OCI-LY1 (cell line): ENCODE measurements around the gene PRKCA.
A peak's percentile ranks its signal among the peaks of the same experiment; 100 is the strongest.

Experiments used
- H2AFZ ChIP-seq: fragments of 200-600 bp; sonication (generic), shearing (Covaris generic); 2 replicates; pipeline ENCODE4 v1.6.0; 2014; ENCODE audit warnings: antibody characterized with exemption, mild to moderate bottlenecking, low read length
- H3F3A ChIP-seq: fragments of 200-600 bp; sonication (generic), shearing (Covaris generic); 2 replicates; pipeline ENCODE4 v1.6.0; 2014; ENCODE audit warnings: mild to moderate bottlenecking, antibody characterized with exemption, low read length, moderate library complexity; ENCODE audit not compliant: insufficient read depth
- H3K27ac ChIP-seq: fragments of 200-600 bp; sonication (generic); 2 replicates; pipeline ENCODE4 v1.5.1; 2014; ENCODE audit warnings: low read length, mixed run types, mild to moderate bottlenecking, low read depth; ENCODE audit not compliant: poor library complexity, severe bottlenecking
- H3K27me3 ChIP-seq: fragments of 200-600 bp; sonication (generic); 2 replicates; pipeline ENCODE4 v1.6.0; 2014; ENCODE audit warnings: antibody characterized with exemption, mild to moderate bottlenecking, low read length, moderate library complexity; ENCODE audit not compliant: insufficient read depth
- H3K36me3 ChIP-seq: fragments of 200-600 bp; sonication (generic); 2 replicates; pipeline ENCODE4 v1.6.1; 2014; ENCODE audit warnings: mild to moderate bottlenecking, antibody characterized with exemption, low read length, moderate library complexity, mixed read lengths; ENCODE audit not compliant: insufficient read depth
- H3K4me1 ChIP-seq: fragments of 200-600 bp; sonication (generic); 2 replicates; pipeline ENCODE4 v1.5.1; 2014; ENCODE audit warnings: mild to moderate bottlenecking, low read length, moderate library complexity; ENCODE audit not compliant: insufficient read depth, severe bottlenecking
- H3K4me2 ChIP-seq: fragments of 200-600 bp; sonication (generic), shearing (Covaris generic); 2 replicates; pipeline ENCODE4 v1.6.1; 2014; ENCODE audit warnings: low read length
- H3K4me3 ChIP-seq: fragments of 200-600 bp; sonication (generic); 2 replicates; pipeline ENCODE4 v1.5.1; 2014; ENCODE audit warnings: low read length, low read depth, mild to moderate bottlenecking, mixed read lengths; ENCODE audit not compliant: poor library complexity, severe bottlenecking
- H3K79me2 ChIP-seq: fragments of 200-600 bp; shearing (Covaris generic); 2 replicates; pipeline ENCODE4 v1.6.1; 2016; ENCODE audit warnings: mixed run types, low read length, mixed read lengths; ENCODE audit not compliant: insufficient read depth
- H3K9ac ChIP-seq: fragments of 200-600 bp; sonication (generic), shearing (Covaris generic); 2 replicates; pipeline ENCODE4 v1.6.1; 2014; ENCODE audit warnings: mild to moderate bottlenecking, low read length, mixed read lengths
- H3K9me2 ChIP-seq: fragments of 200-600 bp; sonication (generic), shearing (Covaris generic); 2 replicates; pipeline ENCODE4 v1.6.1; 2014; ENCODE audit warnings: low read depth, mild to moderate bottlenecking, low read length, mixed read lengths
- H3K9me3 ChIP-seq: fragments of 200-600 bp; shearing (Covaris generic); 2 replicates; pipeline ENCODE4 v1.6.1; 2014; ENCODE audit warnings: low read length, mixed read lengths
- H4K20me1 ChIP-seq: fragments of 200-600 bp; sonication (generic), shearing (Covaris generic); 2 replicates; pipeline ENCODE4 v1.6.0; 2016; ENCODE audit warnings: mild to moderate bottlenecking, low read length; ENCODE audit not compliant: insufficient read depth
- CTCF ChIP-seq: fragments of 200-600 bp; sonication (generic), shearing (Covaris generic); IDR thresholded peaks from 2 replicates; pipeline ENCODE4 v1.5.1; 2017; ENCODE audit warnings: mild to moderate bottlenecking, antibody characterized with exemption, low read length, moderate library complexity, mixed read lengths
- EZH2 ChIP-seq: fragments of 200-600 bp; sonication (generic), shearing (Covaris generic); IDR thresholded peaks from 2 replicates; pipeline ENCODE4 v1.8.0; 2017; ENCODE audit warnings: borderline replicate concordance, mixed run types, mild to moderate bottlenecking, antibody characterized with exemption, low read length, moderate library complexity, mixed read lengths

PRKCA gene

GRCh38 chr17:66855204-66855603 is 552.8 kb downstream of the PRKCA start:
- Histone ChIP-seq H2AFZ (no peak overlapping the region), H3K4me3 (no peak overlapping the region), H3K9ac (no peak overlapping the region), H3K27ac (no peak overlapping the region), H3K4me2 (no peak overlapping the region), H3K9me2 (no peaks in the 10 kb centered on the region), H3K36me3 (no peaks in the 10 kb centered on the region), H4K20me1 (no peaks in the 10 kb centered on the region), H3F3A (no peaks in the 10 kb centered on the region), H3K27me3 (no peaks in the 10 kb centered on the region; the same call in 1 of the 2 replicates), H3K9me3 (no peaks in the 10 kb centered on the region), H3K4me1 (no peaks in the 10 kb centered on the region), H3K79me2 (no peaks in the 10 kb centered on the region)
- TF ChIP-seq CTCF: peak; percentile 64
- no peak for TF ChIP-seq EZH2

- no peaks in the 10 kb centered on the region for H3K79me2 ChIP-seq
- H3K4me3 ChIP-seq: no peak overlapping the region
- H3K9me2 ChIP-seq: no peaks in the 10 kb centered on the region
- H3K4me1 ChIP-seq: no peaks in the 10 kb centered on the region
- TF ChIP-seq CTCF (no peak), EZH2 (no peak)
- no peaks in the 10 kb centered on the region for H3K9me3 ChIP-seq
- no peak overlapping the region for H3K4me2 ChIP-seq
- H4K20me1 ChIP-seq: no peaks in the 10 kb centered on the region
- no peaks in the 10 kb centered on the region for H3F3A ChIP-seq
- H3K36me3 ChIP-seq: no peaks in the 10 kb centered on the region
- H3K9ac ChIP-seq: no peak overlapping the region
- no peak overlapping the region for H3K27ac ChIP-seq
- no peak overlapping the region for H2AFZ ChIP-seq
- H3K27me3 ChIP-seq: no peaks in the 10 kb centered on the region
Measured at GRCh38 chr17:66858226-66859083, 556.0 kb downstream of the PRKCA start.

- TF ChIP-seq CTCF (no peak), EZH2 (no peak)
- Histone ChIP-seq H3F3A (no peaks in the 10 kb centered on the region), H3K9me2 (no peaks in the 10 kb centered on the region), H3K27ac (no peak overlapping the region), H3K4me3 (no peak overlapping the region), H3K27me3 (no peaks in the 10 kb centered on the region; the same call in 1 of the 2 replicates), H3K36me3 (no peaks in the 10 kb centered on the region), H4K20me1 (no peaks in the 10 kb centered on the region), H3K9ac (no peak overlapping the region), H3K4me1 (no peaks in the 10 kb centered on the region), H3K4me2 (no peak overlapping the region), H3K79me2 (no peaks in the 10 kb centered on the region), H2AFZ (no peak overlapping the region), H3K9me3 (no peaks in the 10 kb centered on the region)
Measured at GRCh38 chr17:66859353-66859752, 556.9 kb downstream of the PRKCA start.
